Measurements from ENCODE around the gene ST3GAL6.

The ST3GAL6 gene

GRCh38 chr3:98763076-98763475 lies at the start of gene ST3GAL6:
ST3GAL6 (plus strand) TSS chr3:98763340; CDS start chr3:98768441, 5,101 bp downstream.
- DNase-seq (ENCODE audit: low read depth, low spot score) = no peak

GRCh38 chr3:98713984-98714383 lies 49.2 kb upstream of the ST3GAL6 start:
- no peak for DNase-seq (ENCODE audit: low read depth, low spot score)

DNA sequence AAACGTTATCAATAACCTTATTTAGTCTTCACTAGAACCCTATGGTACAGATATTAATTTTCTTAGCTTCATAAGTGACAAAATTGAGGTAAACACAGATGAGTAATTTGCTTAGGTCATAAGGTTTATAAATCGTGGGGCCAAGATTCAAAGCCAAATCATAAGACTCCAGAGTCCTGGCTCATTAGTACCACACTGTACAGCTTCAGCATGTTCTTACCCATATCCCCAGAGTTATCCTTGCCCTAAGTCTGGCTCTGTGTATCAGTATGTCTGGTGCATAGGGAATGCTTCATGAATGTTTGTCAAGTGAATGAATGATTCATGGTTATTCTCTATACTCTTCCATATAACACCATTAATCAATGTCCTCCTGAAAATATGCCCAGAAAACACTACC lies 45.6 kb upstream of the ST3GAL6 start:
- DNase-seq (ENCODE audit: low read depth, low spot score) = no peak

DNA sequence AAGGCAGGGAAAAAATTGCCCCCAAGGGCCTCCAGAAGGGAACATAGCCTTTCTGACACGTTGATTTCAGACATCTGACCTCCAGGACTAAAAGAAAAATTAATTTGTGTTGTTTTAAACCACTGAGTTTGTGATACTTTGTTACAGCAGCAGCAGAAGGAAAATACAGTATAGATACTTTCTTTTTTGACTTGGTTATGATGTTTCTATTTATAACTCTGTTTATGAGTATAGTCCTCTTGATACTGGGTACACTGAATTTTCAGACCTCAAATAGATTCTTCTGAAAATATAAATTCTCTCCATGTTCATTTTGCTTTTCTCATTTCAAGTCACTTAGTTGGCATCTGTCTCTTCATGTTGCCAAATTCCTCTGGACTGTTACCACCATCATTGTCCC lies 44.4 kb upstream of the ST3GAL6 start:
- DNase-seq (ENCODE audit: low read depth, low spot score) = no peak

DNA sequence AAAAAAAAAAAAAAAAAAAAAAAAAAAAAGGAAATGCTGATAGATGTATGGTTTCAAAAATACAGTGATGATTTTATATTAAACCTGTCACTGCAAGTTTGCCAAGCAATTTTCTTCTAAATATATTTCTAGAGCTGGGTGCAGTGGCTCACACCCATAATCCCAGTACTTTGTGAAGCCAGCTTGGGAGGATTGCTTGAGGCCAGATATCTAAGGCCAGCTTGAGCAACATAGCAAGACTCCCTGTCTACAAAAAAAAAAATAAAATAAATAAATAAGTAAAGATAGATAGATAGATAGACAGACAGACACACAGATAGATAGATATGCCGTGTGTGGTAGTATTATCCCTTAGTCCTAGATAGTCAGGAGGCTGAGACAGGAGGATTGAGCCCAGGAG lies 41.4 kb upstream of the ST3GAL6 start:
- no peak for DNase-seq (ENCODE audit: low read depth, low spot score)

GRCh38 chr3:98722389-98722788 lies 40.8 kb upstream of the ST3GAL6 start:
- DNase-seq (ENCODE audit: low read depth, low spot score) = no peak

GRCh38 chr3:98725352-98725751 lies 37.8 kb upstream of the ST3GAL6 start:
- DNase-seq (ENCODE audit: low read depth, low spot score) = no peak

- DNase-seq (ENCODE audit: low read depth, low spot score) = no peak
Observed at GRCh38 chr3:98726084-98726483, 37.1 kb upstream of the ST3GAL6 start.

- DNase-seq (ENCODE audit: low read depth, low spot score) = no peak
Observed at GRCh38 chr3:98727638-98728037, 35.5 kb upstream of the ST3GAL6 start.

DNA sequence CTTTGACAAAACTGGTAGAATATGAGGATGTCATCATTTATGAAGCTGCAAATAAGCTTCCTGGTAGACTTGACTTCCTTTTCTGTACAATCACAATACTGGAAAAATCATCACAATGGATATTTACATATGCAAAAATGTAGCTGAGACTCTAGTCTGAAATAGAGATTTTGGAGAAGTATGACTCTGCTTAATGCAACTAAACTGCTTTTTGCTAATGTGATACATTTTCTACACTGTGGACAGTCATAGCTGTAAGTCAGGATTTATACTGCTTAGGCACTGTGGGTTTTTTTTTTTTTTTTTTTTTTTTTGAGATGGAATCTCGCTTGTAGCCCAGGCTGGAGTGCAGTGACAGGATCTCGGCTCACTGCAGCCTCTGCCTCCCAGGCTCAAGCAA lies 34.5 kb upstream of the ST3GAL6 start:
- no peak for DNase-seq (ENCODE audit: low read depth, low spot score)

DNA sequence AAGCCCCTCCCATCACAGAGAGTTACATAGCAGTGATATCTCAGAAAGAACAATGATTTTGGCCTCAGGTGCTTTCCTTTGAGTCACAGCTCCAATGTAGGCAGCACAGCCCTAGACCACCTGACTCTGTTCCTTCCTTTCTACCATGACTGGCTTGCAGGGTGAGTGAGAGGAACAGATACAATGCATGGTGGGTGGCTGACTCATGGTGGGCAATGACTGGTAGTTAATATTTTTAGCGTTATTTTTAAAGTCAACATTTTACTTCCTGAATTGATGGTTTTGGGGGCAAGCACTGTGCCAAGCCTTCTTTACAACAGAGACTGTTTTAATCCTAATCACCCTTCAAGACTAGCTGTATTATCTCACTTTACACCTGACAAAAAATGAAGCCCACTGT lies 32.8 kb upstream of the ST3GAL6 start:
- no peak for DNase-seq (ENCODE audit: low read depth, low spot score)

GRCh38 chr3:98730886-98731537 lies 32.1 kb upstream of the ST3GAL6 start:
- DNase-seq (ENCODE audit: low read depth, low spot score) = no peak

DNA sequence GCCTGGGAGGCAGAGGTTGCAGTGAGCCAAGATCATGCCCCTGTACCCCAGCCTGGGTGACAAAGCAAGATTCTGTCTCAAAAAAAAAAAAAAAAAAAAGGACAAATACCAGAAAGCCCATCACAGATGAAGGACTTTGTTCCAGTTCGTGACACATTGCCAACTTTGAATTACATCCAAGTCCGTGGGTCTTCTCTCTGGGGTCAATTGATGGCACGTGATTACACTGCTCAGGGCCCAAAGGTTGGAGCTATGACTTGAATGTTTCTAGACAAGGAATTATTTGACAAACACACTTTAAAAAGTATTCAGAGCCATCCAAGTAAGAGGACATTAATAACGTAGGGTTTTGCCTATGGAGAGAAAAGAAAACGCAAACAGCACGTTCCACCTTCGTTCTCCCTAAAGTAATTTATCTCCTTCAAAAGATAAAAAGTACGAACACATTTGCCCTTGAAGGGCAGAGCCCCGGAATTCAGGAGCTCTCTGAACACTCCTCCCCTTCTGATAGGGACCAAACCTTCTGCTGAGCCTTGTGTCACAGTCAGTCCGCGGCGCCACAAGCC lies 31.3 kb upstream of the ST3GAL6 start:
- no peak for DNase-seq (ENCODE audit: low read depth, low spot score)

GRCh38 chr3:98732286-98733052 lies 30.7 kb upstream of the ST3GAL6 start:
- DNase-seq (ENCODE audit: low read depth, low spot score) = no peak

DNA sequence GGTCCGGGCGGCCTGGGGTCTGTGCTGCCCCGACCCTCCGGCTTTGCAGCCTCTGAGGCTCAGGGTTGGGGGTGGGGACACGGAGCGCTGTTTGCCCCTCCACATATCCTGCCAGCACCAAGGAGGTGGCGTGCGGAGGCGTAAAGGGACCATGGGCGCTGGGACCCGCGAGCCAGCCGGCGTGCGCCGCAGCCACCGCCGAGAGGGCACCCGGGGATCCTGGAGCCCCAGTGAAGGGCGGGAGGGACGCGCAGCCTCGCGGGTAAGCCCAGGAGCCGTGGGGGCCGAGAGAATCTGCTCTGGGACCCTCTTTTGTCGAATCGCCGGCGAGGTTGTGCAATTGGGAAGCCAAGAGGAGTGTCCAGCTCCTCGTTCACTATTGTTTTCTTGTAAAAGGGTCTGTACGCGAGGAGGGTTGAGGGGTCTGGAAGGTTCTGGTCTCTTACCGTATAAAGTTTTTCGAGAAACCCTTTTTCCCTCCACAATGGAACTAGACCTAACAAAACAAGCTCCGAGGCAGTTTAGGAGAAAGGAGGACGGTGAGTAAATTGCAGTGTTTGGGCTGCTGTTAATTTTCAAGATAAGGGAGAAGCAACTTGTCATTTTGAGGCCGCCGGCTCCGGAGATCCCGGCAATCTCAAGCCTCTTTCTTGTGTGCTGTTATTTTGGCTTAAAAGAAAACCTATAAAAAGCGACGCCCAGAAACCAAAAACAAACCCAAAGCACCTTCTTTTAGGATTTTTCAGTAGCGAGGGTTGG lies 29.9 kb upstream of the ST3GAL6 start:
- DNase-seq (ENCODE audit: low read depth, low spot score) = no peak

GRCh38 chr3:98733812-98734281 lies 29.3 kb upstream of the ST3GAL6 start:
- DNase-seq (ENCODE audit: low read depth, low spot score) = no peak

GRCh38 chr3:98734306-98734705 lies 28.8 kb upstream of the ST3GAL6 start:
- DNase-seq (ENCODE audit: low read depth, low spot score) = no peak

DNA sequence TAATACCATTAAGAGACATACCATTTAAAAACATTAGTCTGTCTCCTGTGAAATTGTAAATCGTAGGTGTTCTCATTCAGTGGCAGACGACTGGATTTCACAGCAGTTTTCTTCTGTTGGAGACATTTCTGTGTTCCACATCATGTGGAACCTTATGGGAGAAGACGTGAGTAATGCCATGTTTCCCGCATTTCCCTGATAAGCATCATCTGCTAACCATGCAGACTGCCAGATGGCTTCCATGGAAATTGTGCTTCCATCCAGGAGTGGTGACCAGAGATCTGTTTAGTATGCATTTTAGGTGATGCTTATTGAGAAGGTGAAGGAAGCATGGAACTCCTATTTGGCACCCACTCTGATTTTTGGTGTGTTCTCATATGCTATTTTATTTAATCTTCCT lies 28.4 kb upstream of the ST3GAL6 start:
- no peak for DNase-seq (ENCODE audit: low read depth, low spot score)

DNA sequence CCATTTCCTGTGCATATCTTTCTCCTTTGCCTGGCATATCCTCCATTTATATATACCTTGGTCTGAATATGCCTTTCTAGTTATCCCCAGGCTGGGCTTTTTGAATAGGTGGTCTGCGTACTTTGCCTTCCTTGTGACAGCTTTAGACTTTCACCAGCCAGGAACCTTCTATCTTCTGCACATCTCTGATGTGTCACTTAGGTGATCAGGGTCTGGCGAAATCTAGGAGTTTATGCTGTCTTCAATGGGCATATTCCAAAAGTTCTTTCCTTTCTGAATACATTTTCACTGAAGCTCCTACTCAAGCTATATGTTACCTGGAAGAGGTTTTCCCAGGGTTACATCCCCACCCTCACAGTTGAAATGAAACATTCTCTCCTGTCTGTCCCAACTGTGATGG lies 27.8 kb upstream of the ST3GAL6 start:
- no peak for DNase-seq (ENCODE audit: low read depth, low spot score)

- DNase-seq (ENCODE audit: low read depth, low spot score) = no peak
Observed at GRCh38 chr3:98735761-98736269, 27.3 kb upstream of the ST3GAL6 start.

GRCh38 chr3:98737301-98737700 lies 25.8 kb upstream of the ST3GAL6 start:
- no peak for DNase-seq (ENCODE audit: low read depth, low spot score)

- DNase-seq (ENCODE audit: low read depth, low spot score) = no peak
Observed at GRCh38 chr3:98739266-98739665, 23.9 kb upstream of the ST3GAL6 start.
